Ectodermal cell (in vitro differentiated cells): Measurements from ENCODE around the gene RSRP1.

ENCODE experiments used
- H3K27ac ChIP-seq: 2 replicates; pipeline ENCODE4 v1.7.0; 2013; ENCODE audit warnings: mild to moderate bottlenecking, low read depth, low read length; ENCODE audit not compliant: insufficient read depth, poor library complexity, severe bottlenecking
- H3K27me3 ChIP-seq: 2 replicates; pipeline ENCODE4 v1.7.0; 2013; ENCODE audit warnings: mild to moderate bottlenecking, low read length; ENCODE audit not compliant: insufficient read depth, control insufficient read depth, poor library complexity, severe bottlenecking
- H3K36me3 ChIP-seq: one replicate; pipeline ENCODE4 v1.7.0; 2013; ENCODE audit warnings: low read length; ENCODE audit not compliant: control insufficient read depth, insufficient read depth
- H3K4me1 ChIP-seq: one replicate; pipeline ENCODE4 v1.7.0; 2013; ENCODE audit warnings: low read length; ENCODE audit not compliant: control insufficient read depth, insufficient read depth
- H3K4me3 ChIP-seq: 2 replicates; pipeline ENCODE4 v1.7.0; 2013; ENCODE audit warnings: low read depth, low read length, control low read depth; ENCODE audit not compliant: insufficient read depth
- H3K9me3 ChIP-seq: 2 replicates; pipeline ENCODE4 v1.7.0; 2013; ENCODE audit warnings: mild to moderate bottlenecking, low read length, moderate library complexity; ENCODE audit not compliant: control insufficient read depth
- WGBS, 2 experiments: methylation state at CpG; one replicate each; pipeline ENCODE4 v1.1.7; 2013; ENCODE audit warnings: missing lambda C conversion rate in 2 of 2; 5-methylcytosine and 5-hydroxymethylcytosine counted together

RSRP1 gene

DNA sequence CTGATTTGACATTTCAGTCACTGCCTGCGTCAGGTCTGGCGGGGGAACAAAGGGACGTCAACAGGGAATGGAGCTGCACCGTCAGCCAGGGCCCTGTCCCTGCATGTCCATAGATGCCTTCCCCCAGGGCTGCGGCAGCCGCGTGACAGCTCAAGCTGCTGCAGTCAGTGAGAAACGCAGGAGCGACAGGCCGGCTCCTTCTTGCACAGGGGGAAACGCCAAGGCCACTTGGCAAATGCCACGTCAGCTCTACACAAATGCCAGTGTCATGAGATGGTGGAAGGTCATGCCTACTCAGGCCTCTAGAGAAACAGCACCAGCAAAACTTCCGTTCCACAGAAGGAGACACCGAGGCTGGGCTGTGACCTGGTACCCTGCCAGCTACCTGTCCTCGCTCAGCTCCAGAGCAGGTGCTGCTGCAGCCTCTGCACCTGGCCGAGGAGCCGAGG, 52.7 kb downstream of the RSRP1 start:
- Histone ChIP-seq H3K4me3 (no peak overlapping the region), H3K27me3 (no peaks in the 10 kb centered on the region), H3K4me1 (peaks cover 35% of the 10 kb centered on the region), H3K27ac (no peak overlapping the region), H3K9me3 (no peaks in the 10 kb centered on the region), H3K36me3 (no peaks in the 10 kb centered on the region)
- 81% methylated on average over 17 of the region's 17 CpGs for WGBS, 2 experiments

DNA sequence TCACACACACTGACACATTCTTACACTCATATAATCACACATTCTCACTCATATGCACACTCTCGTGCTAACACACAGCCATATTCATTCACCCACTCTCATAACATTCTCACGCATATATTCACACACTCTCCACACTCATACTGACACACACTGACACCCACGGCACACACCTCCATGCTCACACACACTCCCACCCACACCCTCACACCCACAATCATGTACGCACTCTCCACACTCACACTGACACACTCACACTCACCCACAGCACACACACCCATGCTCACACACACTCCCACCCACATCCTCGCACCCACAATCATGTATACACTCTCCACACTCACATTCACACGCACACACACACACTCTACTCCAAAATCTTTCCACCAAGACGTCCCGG, 53.2 kb downstream of the RSRP1 start:
- no peak overlapping the region for H3K27ac ChIP-seq
- no peak overlapping the region for H3K4me3 ChIP-seq
- WGBS, 2 experiments: 92% methylated on average over 8 of the region's 8 CpGs

DNA sequence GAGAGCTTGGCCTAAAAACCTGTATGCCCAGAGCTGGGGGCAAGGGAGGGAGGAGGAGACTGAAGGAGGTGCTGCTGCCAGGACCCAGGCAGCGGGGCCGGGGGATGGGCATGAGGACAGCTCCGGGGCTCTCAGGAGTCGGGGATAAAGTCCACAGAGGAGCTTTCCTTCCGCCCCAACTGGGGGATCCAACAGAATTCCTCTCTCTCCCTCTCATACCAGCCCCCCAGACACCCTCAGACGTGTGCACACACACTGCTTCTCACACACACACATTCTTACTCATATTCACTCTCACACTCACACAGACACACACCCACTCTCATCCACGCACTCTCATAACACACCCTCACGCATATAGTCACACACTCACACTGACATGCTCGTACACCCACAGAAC, 54.0 kb downstream of the RSRP1 start:
- Histone ChIP-seq H3K9me3 (no peaks in the 10 kb centered on the region), H3K36me3 (no peaks in the 10 kb centered on the region), H3K4me1 (peaks cover 22% of the 10 kb centered on the region), H3K27ac (no peak overlapping the region), H3K4me3 (no peak overlapping the region), H3K27me3 (no peaks in the 10 kb centered on the region)
- 74 to 78% methylated on average over 9 of the region's 9 CpGs for WGBS, 2 experiments

More for the DNA sequence above, 53.2 kb downstream of the RSRP1 start:
- Histone ChIP-seq H3K9me3 (no peaks in the 10 kb centered on the region), H3K27me3 (no peaks in the 10 kb centered on the region), H3K36me3 (no peaks in the 10 kb centered on the region), H3K4me1 (peaks cover 29% of the 10 kb centered on the region)
